K562 (cell line): ENCODE measurements around the gene CASP6. TPM values are rescaled to one million over a fixed set of nuclear protein-coding genes. Genes with fewer than 3 reads are reported as not detected.
A peak's percentile ranks its signal among the peaks of the same experiment; 100 is the strongest.

Experiments
- ARNT ChIP-seq, 2 experiments: fragments of 450-650 bp; IDR thresholded peaks; 2 replicates each; pipeline ENCODE4 v1.6.1; 2016; ENCODE audit warnings: mild to moderate bottlenecking in 1 of 2
- BDP1 ChIP-seq: IDR thresholded peaks from 3 replicates; pipeline ENCODE4 v1.6.1; 2011; ENCODE audit not compliant: insufficient read length, insufficient read depth
- BHLHE40 ChIP-seq: IDR thresholded peaks from 2 replicates; pipeline ENCODE4 v1.6.1; 2011; ENCODE audit warnings: low read length, improper control_type of control experiment
- BRD9 ChIP-seq: fragments of 450-650 bp; IDR thresholded peaks from 2 replicates; pipeline ENCODE4 v1.6.1; 2018; ENCODE audit warnings: low read depth; ENCODE audit not compliant: partially characterized antibody
- DPF2 ChIP-seq: fragments of 450-650 bp; IDR thresholded peaks from 2 replicates; pipeline ENCODE4 v1.6.1; 2016
- FOXJ2 ChIP-seq: fragments of 200-800 bp; sonication (Bioruptor generic); IDR thresholded peaks from 2 replicates; pipeline ENCODE4 v1.6.1; 2016; ENCODE audit warnings: missing genetic modification characterization, missing compliant biosample characterization
- GATAD2A ChIP-seq: fragments of 450-650 bp; IDR thresholded peaks from 2 replicates; pipeline ENCODE4 v1.6.1; 2017
- NCOA1 ChIP-seq: fragments of 450-650 bp; IDR thresholded peaks from 2 replicates; pipeline ENCODE4 v1.6.1; 2016; ENCODE audit warnings: low read depth
- NEUROD1 ChIP-seq: fragments of 150-350 bp; IDR thresholded peaks from 2 replicates; pipeline ENCODE4 v1.6.1; 2014; ENCODE audit warnings: borderline replicate concordance, low read length, low read depth; ENCODE audit not compliant: partially characterized antibody
- NR2C1 ChIP-seq, 2 experiments: fragments of 450-650 bp; IDR thresholded peaks; 2 replicates each; pipeline ENCODE4 v1.6.1; 2017; ENCODE audit warnings: mild to moderate bottlenecking in 2 of 2, antibody characterized with exemption in 1 of 2, inconsistent platforms in 1 of 2, missing compliant biosample characterization in 1 of 2, missing genetic modification characterization in 1 of 2
- POLR2A ChIP-seq: fragments of 450-650 bp; conservative IDR thresholded peaks from 2 replicates; pipeline ENCODE4 v1.6.1; 2016
- SIX5 ChIP-seq, 2 experiments: IDR thresholded peaks; 2 replicates each; pipeline ENCODE4 v1.6.1; 2011; ENCODE audit warnings: low read length in 2 of 2, borderline replicate concordance in 1 of 2, low read depth in 1 of 2, mild to moderate bottlenecking in 1 of 2, moderate library complexity in 1 of 2; ENCODE audit not compliant: insufficient read depth in 1 of 2
- TAF1 ChIP-seq: IDR thresholded peaks from 2 replicates; pipeline ENCODE4 v1.6.1; 2011; ENCODE audit warnings: mild to moderate bottlenecking, low read length, moderate library complexity; ENCODE audit not compliant: insufficient read depth, control insufficient read depth, severe bottlenecking; ENCODE audit errors: extremely low read depth
- U2AF1 ChIP-seq: fragments of 200-400 bp; formaldehyde crosslinking; optimal IDR thresholded peaks from 2 replicates; pipeline ENCODE3; 2017; ENCODE audit warnings: mild to moderate bottlenecking, low read depth, low read length, moderate library complexity
- ZBTB11 ChIP-seq, 3 experiments: fragments of 200-800 bp in 1 of 3; fragments of 250-450 bp in 1 of 3; fragments of 450-650 bp in 1 of 3; sonication (Bioruptor Pico) in 1 of 3; sonication (Bioruptor generic) in 1 of 3; formaldehyde crosslinking in 1 of 3; IDR thresholded peaks; 2 replicates each; pipeline versions ENCODE4 v1.6.1 to v1.8.0; 2016 to 2022; ENCODE audit warnings: mild to moderate bottlenecking in 2 of 3, missing genetic modification characterization in 2 of 3, missing compliant biosample characterization in 1 of 3, moderate library complexity in 1 of 3
- ZEB2 ChIP-seq: fragments of 450-650 bp; IDR thresholded peaks from 2 replicates; pipeline ENCODE4 v1.6.1; 2016
- ZNF253 ChIP-seq: fragments of 250-450 bp; sonication (Bioruptor Pico); conservative IDR thresholded peaks from 2 replicates; pipeline ENCODE4 v1.6.1; 2021; ENCODE audit warnings: mild to moderate bottlenecking
- ZNF639 ChIP-seq, 2 experiments: fragments of 200-800 bp in 1 of 2; sonication (Bioruptor generic) in 1 of 2; sonication (generic) in 1 of 2; formaldehyde crosslinking in 1 of 2; IDR thresholded peaks in 1 of 2; conservative IDR thresholded peaks in 1 of 2; 2 replicates each; pipeline versions ENCODE4 v1.5.0 to v1.6.1; 2016 to 2020; ENCODE audit warnings: missing compliant biosample characterization in 1 of 2, missing genetic modification characterization in 1 of 2, missing genetic modification reagents in 1 of 2
- polyA plus RNA-seq, 8 experiments: library from polyadenylated mRNA; depleted of rRNA in 4 of 8; stranded (reverse) in 5 of 8; unstranded in 3 of 8; fragments of >200 nt; fragmentation: Nextera tagmentation in 2 of 8; fragmentation: Illumina TruSeq in 1 of 8; extraction: Ambion mirVana in 2 of 8; extraction: Trizol in 1 of 8; gene quantifications; 2 replicates each; pipeline versions ENCODE4 v1.2.1 to v1.2.3, GENCODE V29; 2011 to 2014; ENCODE audit warnings: inconsistent platforms in 1 of 8, missing spikeins in 1 of 8
- total RNA-seq, 7 experiments: library from RNA; depleted of rRNA in 6 of 7; stranded (reverse); fragments of >200 nt in 6 of 7; fragmentation: Illumina TruSeq in 2 of 7; extraction: Trizol in 2 of 7; gene quantifications; 2 replicates each; pipeline versions ENCODE4 v1.2.1 to v1.2.3, GENCODE V29; 2011 to 2021; ENCODE audit warnings: low replicate concordance in 1 of 7
- TF ChIP-seq, protein P1 (sequence below): fragments of 250-450 bp; sonication (Bioruptor Pico); IDR thresholded peaks from 2 replicates; pipeline ENCODE4 v1.8.0; 2022; ENCODE audit warnings: moderate library complexity, mild to moderate bottlenecking, inconsistent platforms
- TF ChIP-seq, protein P2 (sequence below): fragments of 450-650 bp; formaldehyde crosslinking; IDR thresholded peaks from 2 replicates; pipeline ENCODE4 v1.4.0; 2020; ENCODE audit warnings: mild to moderate bottlenecking, moderate library complexity

The CASP6 gene
- total and polyA plus RNA-seq, 9 of the 15 experiments (the other 6 are each of a cell fraction or from before 2014, with no cell fraction given), result 20.8 to 72.7 (median 39.1) TPM

DNA sequence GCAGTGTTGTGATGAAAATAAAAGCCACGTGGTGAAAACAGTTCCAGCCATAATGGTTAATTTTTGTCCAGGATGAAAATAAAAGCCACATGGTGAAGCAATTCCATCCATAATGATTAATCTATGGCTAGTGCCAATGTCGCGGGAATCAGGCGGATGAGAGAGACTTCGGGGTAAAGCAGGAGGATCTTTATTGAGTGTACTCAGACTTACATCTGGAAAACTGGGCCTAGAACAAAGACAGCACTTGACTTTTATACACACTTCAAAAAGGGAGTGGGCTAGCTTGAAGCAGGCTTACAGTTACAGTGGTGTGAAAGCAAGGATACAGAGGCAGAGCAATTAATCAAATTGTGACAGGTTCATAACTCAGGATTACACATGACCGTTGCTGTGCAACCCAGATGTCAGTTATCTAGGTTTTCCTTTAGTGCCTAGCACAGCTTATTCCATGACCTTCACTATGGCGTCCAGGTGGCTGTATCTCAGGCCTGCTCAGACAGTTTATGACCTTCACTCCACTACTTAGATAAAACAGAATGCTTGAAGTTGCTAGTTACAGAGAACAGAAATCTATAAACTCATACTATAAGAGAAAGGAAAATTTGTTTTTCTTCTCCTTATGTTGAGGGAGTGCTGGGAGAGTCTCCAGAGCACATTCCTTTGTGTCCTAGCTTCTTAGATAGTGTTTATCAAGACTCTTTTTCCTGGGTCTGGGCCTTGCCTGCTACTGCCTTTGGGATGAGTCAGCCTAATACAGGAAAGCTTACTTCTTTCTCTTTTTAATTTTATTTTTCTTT is 32.5 kb upstream of the CASP6 start (continued):
- TF ChIP-seq GATAD2A (no peak), TAF1 (peak; percentile 20), SIX5 (IDR thresholded peaks at IDR 0.05; ENCODE audit: borderline replicate concordance in 1 of 2, insufficient read depth in 1 of 2, low read depth in 1 of 2, low read length in 2 of 2) (no peak), BHLHE40 (no peak), NR2C1 (IDR thresholded peaks at IDR 0.05) (peak; percentile 37; the same call in 1 of the 2 replicates), NR2C1 (tag; IDR thresholded peaks at IDR 0.05) (peak; percentile 66), ZEB2 (peak; percentile 28; the same call in 1 of the 2 replicates), DPF2 (peak; percentile 78), ZNF253 (no peak), FOXJ2 (tag) (peak; percentile 90), ARNT (IDR thresholded peaks at IDR 0.05) (peak in 1 of 2 experiments; percentile 41; a peak in 1 of 4 replicates), NEUROD1 (no peak), ZBTB11 (CRISPR knock-in tag; IDR thresholded peaks at IDR 0.05) (peak in 1 of 3 experiments; percentile 32; a peak in 1 of 6 replicates), ZNF639 (CRISPR knock-in tag; conservative IDR thresholded peaks at IDR 0.05 in 1 of 2, IDR thresholded peaks at IDR 0.05 in 1 of 2) (peak in 1 of 2 experiments; percentile 39; a peak in 1 of 4 replicates), NCOA1 (peak; percentile 33; the same call in 1 of the 2 replicates), BRD9 (peak; percentile 20), BDP1 (no peak), POLR2A (0 out of 2 replicates have a peak, but pooled peaks have one; percentile 36), U2AF1 (no peak)
- TF ChIP-seq, protein P1, sequence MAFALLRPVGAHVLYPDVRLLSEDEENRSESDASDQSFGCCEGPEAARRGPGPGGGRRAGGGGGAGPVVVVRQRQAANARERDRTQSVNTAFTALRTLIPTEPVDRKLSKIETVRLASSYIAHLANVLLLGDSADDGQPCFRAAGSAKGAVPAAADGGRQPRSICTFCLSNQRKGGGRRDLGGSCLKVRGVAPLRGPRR (CRISPR knock-in tag), result no peak
- TF ChIP-seq, protein P2, sequence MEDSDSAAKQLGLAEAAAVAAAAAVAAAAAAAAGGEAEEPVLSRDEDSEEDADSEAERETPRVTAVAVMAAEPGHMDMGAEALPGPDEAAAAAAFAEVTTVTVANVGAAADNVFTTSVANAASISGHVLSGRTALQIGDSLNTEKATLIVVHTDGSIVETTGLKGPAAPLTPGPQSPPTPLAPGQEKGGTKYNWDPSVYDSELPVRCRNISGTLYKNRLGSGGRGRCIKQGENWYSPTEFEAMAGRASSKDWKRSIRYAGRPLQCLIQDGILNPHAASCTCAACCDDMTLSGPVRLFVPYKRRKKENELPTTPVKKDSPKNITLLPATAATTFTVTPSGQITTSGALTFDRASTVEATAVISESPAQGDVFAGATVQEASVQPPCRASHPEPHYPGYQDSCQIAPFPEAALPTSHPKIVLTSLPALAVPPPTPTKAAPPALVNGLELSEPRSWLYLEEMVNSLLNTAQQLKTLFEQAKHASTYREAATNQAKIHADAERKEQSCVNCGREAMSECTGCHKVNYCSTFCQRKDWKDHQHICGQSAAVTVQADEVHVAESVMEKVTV (CRISPR knock-in tag), result no peak
